ENCODE results near the gene L3MBTL2. TPM values are rescaled to one million over a fixed set of nuclear protein-coding genes. Genes with fewer than 3 reads are reported as not detected.

Gene L3MBTL2
- total and polyA plus RNA-seq, 10 of the 15 experiments (the other 5 are each of a cell fraction or from before 2014, with no cell fraction given), result 13.2 to 37.6 (median 28.2) TPM

DNA sequence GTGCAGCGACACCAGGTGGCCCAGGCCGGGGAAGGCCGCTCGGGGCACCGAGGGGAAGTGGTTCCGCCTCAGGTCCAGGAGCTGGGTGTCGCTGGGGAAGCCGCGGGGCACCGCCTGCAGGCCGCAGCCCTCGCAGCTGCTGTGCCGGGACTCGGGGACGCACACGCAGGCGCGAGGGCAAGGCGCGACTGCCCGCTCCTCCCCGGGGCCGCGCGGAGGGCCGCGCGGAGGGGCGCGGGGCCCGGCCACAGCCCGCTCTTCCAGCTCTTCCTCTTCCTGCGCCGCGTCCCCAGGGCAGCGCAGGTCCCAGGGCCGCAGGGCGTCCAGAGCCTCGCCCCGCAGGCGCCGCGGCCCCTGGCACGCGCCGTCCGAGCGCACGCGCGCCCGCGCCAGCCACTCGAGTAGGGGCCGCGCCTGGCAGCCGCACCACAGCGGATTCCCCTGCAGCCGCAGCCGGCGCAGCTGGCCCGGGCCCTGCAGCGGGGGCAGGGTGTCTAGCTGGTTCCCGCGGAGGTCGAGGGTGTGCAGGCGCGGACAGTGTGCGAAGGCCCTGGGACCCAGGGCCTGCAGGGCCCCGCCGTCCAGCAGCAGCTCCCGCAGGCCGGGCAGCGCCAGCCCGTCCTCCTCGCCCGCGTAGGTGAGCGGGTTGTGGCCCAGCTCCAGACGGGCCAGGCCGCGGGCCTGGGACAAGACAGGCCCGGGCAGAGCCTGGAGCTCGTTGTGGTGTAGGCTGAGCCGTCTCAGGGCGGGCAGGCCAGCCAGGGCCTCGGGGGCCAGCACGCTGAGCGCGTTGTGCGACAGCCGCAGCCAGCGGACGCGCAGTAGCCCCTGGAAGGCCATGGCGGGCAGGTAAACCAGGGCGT is 32.8 kb downstream of the L3MBTL2 start:
- Histone ChIP-seq H2AFZ (ENCODE audit: control insufficient read depth, low read depth, low read length) (peak overlapping the region; percentile 81), H3K9me3 (replicated peaks; ENCODE audit: control insufficient read depth, insufficient read depth, low read length) (no peaks in the 10 kb centered on the region), H3K4me3 (peak overlapping the region; percentile 47; the same call in 1 of the 2 replicates), H3K4me2 (ENCODE audit: control insufficient read depth, insufficient read depth) (peak overlapping the region; percentile 84), H3K27me3 (replicated peaks in 1 of 2; ENCODE audit: control insufficient read depth in 2 of 2, insufficient read depth in 2 of 2, low read length in 1 of 2) (no peaks in the 10 kb centered on the region; a peak in 1 of 4 replicates), H3K36me3 (ENCODE audit: control insufficient read depth in 2 of 2, insufficient read depth in 2 of 2, low read length in 1 of 2) (no peaks in the 10 kb centered on the region), H3K9ac (ENCODE audit: control insufficient read depth, insufficient read depth, low read length) (peak overlapping the region; percentile 27; the same call in 1 of the 2 replicates), H3K4me1 (ENCODE audit: control insufficient read depth, insufficient read depth, low read length) (peaks cover 3% of the 10 kb centered on the region; the same call in 1 of the 2 replicates), H4K20me1 (ENCODE audit: control insufficient read depth, insufficient read depth) (no peaks in the 10 kb centered on the region), H3K27ac (ENCODE audit: control insufficient read depth, insufficient read depth) (no peak overlapping the region), H3K79me2 (ENCODE audit: control insufficient read depth, insufficient read depth, low read length) (no peaks in the 10 kb centered on the region)
- DNase-seq (ENCODE audit: low read depth, low spot score), result peak; percentile 21
- 33% methylated on average over 66 of the region's 97 CpGs for WGBS (ENCODE audit: insufficient coverage, insufficient replicate concordance, low lambda C conversion rate, missing lambda C conversion rate)
- in situ Hi-C loops (cut with MboI) (no loop called here), intact Hi-C loops (cut with micrococcal nuclease; ENCODE audit: unreplicated experiment) (loop anchor here (2.0 kb wide), 1 partner anchor 315 kb away; no protein-coding TSS in a partner anchor)
- CTCF ChIA-PET, result interaction anchor here (0.5 to 5.6 kb wide), 29 partner anchors 17 to 385 kb away, joined by 3 to 136 read pairs (median 3); partner anchors contain the start of gene RANGAP1
- peak; percentile 64 for FAIRE-seq
- BruUV-seq (replicated peaks), result no TSS peak
- peak; percentile 95 for ATAC-seq
- POLR2A ChIA-PET, result interaction anchor here (0.8 to 0.9 kb wide), 2 partner anchors 33 to 315 kb away, joined by 3 to 5 read pairs; no protein-coding TSS in a partner anchor
- RAD21 ChIA-PET (ENCODE audit: unreplicated experiment), result interaction anchor here (0.6 to 3.2 kb wide), 20 partner anchors 44 to 891 kb away, joined by 3 to 101 read pairs (median 4); partner anchors contain the start of genes RANGAP1 and ZC3H7B
- SMC1A ChIA-PET (ENCODE audit: uncharacterized antibody, unreplicated experiment), result interaction anchor here (0.5 to 6.0 kb wide), 7 partner anchors 21 to 489 kb away, joined by 3 to 73 read pairs (median 4); partner anchors contain the start of gene RBX1
- TF ChIP-seq SMC3 (IDR thresholded peaks at IDR 0.05; ENCODE audit: borderline replicate concordance, low read length) (peak; percentile 69), POLR2A (IDR thresholded peaks at IDR 0.05; ENCODE audit: low read depth, low read length) (peak; percentile 67; the same call in 1 of the 2 replicates), PRDM15 (CRISPR knock-in tag; IDR thresholded peaks at IDR 0.05) (no peak), LARP7 (IDR thresholded peaks at IDR 0.05) (peak; percentile 59; the same call in 1 of the 2 replicates), SMARCA5 (IDR thresholded peaks at IDR 0.05) (peak; percentile 88), HDAC6 (IDR thresholded peaks at IDR 0.05; ENCODE audit: unreplicated experiment) (peak; percentile 88), SUPT20H (IDR thresholded peaks at IDR 0.05; ENCODE audit: borderline replicate concordance, control insufficient read depth, low read depth, low read length) (no peak), TCF3 (IDR thresholded peaks at IDR 0.05; ENCODE audit: borderline replicate concordance, insufficient read depth, low read depth, low read length) (0 out of 2 replicates have a peak, but pooled peaks have one; percentile 75), PAX5 (IDR thresholded peaks at IDR 0.05; ENCODE audit: borderline replicate concordance, low read depth, low read length) (0 out of 2 replicates have a peak, but pooled peaks have one; percentile 10), ASH2L (IDR thresholded peaks at IDR 0.05; ENCODE audit: borderline replicate concordance, low read depth) (no peak), SIN3A (IDR thresholded peaks at IDR 0.05; ENCODE audit: low read depth, low read length) (no peak), TCF12 (IDR thresholded peaks at IDR 0.05; ENCODE audit: low read depth, low read length) (peak; percentile 65; the same call in 1 of the 2 replicates), CREB1 (IDR thresholded peaks at IDR 0.05; ENCODE audit: low read depth) (no peak)
- TF ChIP-seq, protein P1, sequence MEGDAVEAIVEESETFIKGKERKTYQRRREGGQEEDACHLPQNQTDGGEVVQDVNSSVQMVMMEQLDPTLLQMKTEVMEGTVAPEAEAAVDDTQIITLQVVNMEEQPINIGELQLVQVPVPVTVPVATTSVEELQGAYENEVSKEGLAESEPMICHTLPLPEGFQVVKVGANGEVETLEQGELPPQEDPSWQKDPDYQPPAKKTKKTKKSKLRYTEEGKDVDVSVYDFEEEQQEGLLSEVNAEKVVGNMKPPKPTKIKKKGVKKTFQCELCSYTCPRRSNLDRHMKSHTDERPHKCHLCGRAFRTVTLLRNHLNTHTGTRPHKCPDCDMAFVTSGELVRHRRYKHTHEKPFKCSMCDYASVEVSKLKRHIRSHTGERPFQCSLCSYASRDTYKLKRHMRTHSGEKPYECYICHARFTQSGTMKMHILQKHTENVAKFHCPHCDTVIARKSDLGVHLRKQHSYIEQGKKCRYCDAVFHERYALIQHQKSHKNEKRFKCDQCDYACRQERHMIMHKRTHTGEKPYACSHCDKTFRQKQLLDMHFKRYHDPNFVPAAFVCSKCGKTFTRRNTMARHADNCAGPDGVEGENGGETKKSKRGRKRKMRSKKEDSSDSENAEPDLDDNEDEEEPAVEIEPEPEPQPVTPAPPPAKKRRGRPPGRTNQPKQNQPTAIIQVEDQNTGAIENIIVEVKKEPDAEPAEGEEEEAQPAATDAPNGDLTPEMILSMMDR (IDR thresholded peaks at IDR 0.05 in 2 of 3, conservative IDR thresholded peaks at IDR 0.05 in 1 of 3; ENCODE audit: control insufficient read depth in 2 of 3, extremely low read depth in 1 of 3, insufficient read depth in 1 of 3, low read depth in 3 of 3, low read length in 3 of 3), result peak; percentile 76 to 89 (median 78)

All from GM12878 (cell line).